ENCODE measurements around the gene NUP210L.

DNA sequence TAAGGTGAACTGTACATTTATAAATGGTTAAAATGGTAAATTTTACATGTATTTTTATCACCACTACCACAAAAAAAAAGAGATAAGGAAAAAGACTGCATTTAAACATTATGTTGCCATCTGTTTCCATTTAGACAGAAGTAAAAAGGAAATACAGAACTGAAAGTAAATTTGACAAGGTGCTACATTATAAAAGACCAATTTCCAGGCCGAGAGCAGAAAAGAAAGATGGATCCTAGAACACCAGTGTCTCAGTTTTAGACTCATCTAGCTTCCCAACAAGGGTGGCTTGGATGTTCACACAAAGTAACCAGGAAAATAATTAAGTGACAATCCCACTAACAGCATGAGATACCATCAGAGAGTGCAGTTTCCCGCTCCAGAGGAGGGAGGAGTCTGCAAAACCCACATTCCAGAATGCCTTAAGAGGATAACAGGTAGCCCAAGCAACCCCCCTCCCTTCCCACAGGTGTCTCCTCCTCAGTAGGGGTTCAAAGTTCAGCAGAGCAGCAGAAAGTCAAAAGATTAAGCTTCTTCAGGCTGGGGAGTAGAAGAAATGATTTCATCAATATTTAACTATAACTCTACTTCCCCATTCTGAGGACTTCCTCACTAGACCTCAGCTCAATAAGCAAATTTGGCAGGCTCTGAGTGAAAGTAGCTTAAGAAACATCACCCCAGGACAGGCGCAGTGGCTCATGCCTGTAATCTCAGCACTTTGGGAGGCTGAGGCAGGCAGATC, 25.2 kb upstream of the NUP210L start:
- no peak for TF ChIP-seq POLR2AphosphoS5 (IDR thresholded peaks at IDR 0.05; ENCODE audit: borderline replicate concordance, low read depth, low read length)
- no peak for TF ChIP-seq EZH2 (IDR thresholded peaks at IDR 0.05)
- TF ChIP-seq FOXP2 (optimal IDR thresholded peaks at IDR 0.05; ENCODE audit: control extremely low read depth, extremely low read length, insufficient read depth) = no peak

Data from SK-N-MC (cell line).